ENCODE measurements around the gene TTC9. TPM values are rescaled to one million over a fixed set of nuclear protein-coding genes. Genes with fewer than 3 reads are reported as not detected.

The TTC9 gene
- total and polyA plus RNA-seq, 2 experiments from 2014 or later = 10.3 to 34.2 TPM

- no peaks in the 10 kb centered on the region for H4K20me1 ChIP-seq (replicated peaks; ENCODE audit: insufficient read depth)
- H3F3A ChIP-seq (replicated peaks; ENCODE audit: low read depth) = peaks cover 14% of the 10 kb centered on the region
- peak overlapping the region; percentile 28; the same call in 1 of the 2 replicates for H3K27ac Mint-ChIP-seq
- no peak overlapping the region for H3K4me2 ChIP-seq
- ATAC-seq (no peak), DNase-seq (ENCODE audit: low spot score) (no peak)
- H2AFZ ChIP-seq = no peak overlapping the region
- H3K9me3 Mint-ChIP-seq = no peaks in the 10 kb centered on the region
- peaks cover 8% of the 10 kb centered on the region; the same call in 1 of the 2 replicates for H3K9me2 ChIP-seq (ENCODE audit: insufficient read depth)
- peaks cover 9% of the 10 kb centered on the region for H3K36me3 ChIP-seq (ENCODE audit: insufficient read depth)
- H3K4me1 ChIP-seq (ENCODE audit: insufficient read depth) = peaks cover 70% of the 10 kb centered on the region
- H3K4me1 Mint-ChIP-seq = peaks cover 83% of the 10 kb centered on the region
- H3K4me3 Mint-ChIP-seq = no peak overlapping the region; the same call in 2 of the 3 replicates
- TF ChIP-seq CREB1 (CRISPR knock-in tag; IDR thresholded peaks at IDR 0.05; ENCODE audit: low read depth) = no peak
- no peak for TF ChIP-seq REST (IDR thresholded peaks at IDR 0.05; ENCODE audit: unreplicated experiment)
- TF ChIP-seq NANOG (IDR thresholded peaks at IDR 0.05; ENCODE audit: borderline replicate concordance) = no peak
- no peak for TF ChIP-seq ETS1 (IDR thresholded peaks at IDR 0.05)
- no peak for TF ChIP-seq JUNB (IDR thresholded peaks at IDR 0.05; ENCODE audit: unreplicated experiment)
- no peak for TF ChIP-seq EZH2 (IDR thresholded peaks at IDR 0.05; ENCODE audit: low read depth, unreplicated experiment)
- TF ChIP-seq ZNF114 (CRISPR knock-in tag; IDR thresholded peaks at IDR 0.05) = no peak
- TF ChIP-seq POLR2AphosphoS5 (IDR thresholded peaks at IDR 0.05; ENCODE audit: low read depth) = no peak
- TF ChIP-seq, protein P1, sequence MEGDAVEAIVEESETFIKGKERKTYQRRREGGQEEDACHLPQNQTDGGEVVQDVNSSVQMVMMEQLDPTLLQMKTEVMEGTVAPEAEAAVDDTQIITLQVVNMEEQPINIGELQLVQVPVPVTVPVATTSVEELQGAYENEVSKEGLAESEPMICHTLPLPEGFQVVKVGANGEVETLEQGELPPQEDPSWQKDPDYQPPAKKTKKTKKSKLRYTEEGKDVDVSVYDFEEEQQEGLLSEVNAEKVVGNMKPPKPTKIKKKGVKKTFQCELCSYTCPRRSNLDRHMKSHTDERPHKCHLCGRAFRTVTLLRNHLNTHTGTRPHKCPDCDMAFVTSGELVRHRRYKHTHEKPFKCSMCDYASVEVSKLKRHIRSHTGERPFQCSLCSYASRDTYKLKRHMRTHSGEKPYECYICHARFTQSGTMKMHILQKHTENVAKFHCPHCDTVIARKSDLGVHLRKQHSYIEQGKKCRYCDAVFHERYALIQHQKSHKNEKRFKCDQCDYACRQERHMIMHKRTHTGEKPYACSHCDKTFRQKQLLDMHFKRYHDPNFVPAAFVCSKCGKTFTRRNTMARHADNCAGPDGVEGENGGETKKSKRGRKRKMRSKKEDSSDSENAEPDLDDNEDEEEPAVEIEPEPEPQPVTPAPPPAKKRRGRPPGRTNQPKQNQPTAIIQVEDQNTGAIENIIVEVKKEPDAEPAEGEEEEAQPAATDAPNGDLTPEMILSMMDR (conservative IDR thresholded peaks at IDR 0.05; ENCODE audit: low read depth in 2 of 2) = no peak
- no peaks in the 10 kb centered on the region for H3K27me3 ChIP-seq (ENCODE audit: insufficient read depth)
- H3K36me3 Mint-ChIP-seq (ENCODE audit: low read depth) = peaks cover 78% of the 10 kb centered on the region
- H3K27me3 Mint-ChIP-seq (ENCODE audit: insufficient read depth, low read depth, poor library complexity) = peaks cover 13% of the 10 kb centered on the region
- H3K27ac ChIP-seq (ENCODE audit: low read depth) = peak overlapping the region; percentile 93; the same call in 1 of the 2 replicates
- H3K79me2 ChIP-seq (replicated peaks; ENCODE audit: insufficient read depth) = peaks cover 81% of the 10 kb centered on the region
- H3K4me3 ChIP-seq = no peak overlapping the region
Observed at GRCh38 chr14:70651522-70651921, 9.8 kb downstream of the TTC9 start.

- Mint-ChIP-seq H3K4me3 (no peak overlapping the region; the same call in 2 of the 3 replicates), H3K4me1 (peaks cover 84% of the 10 kb centered on the region), H3K36me3 (ENCODE audit: low read depth) (peaks cover 82% of the 10 kb centered on the region), H3K9me3 (no peaks in the 10 kb centered on the region), H3K27ac (peak overlapping the region; percentile 45), H3K27me3 (ENCODE audit: insufficient read depth, low read depth, poor library complexity) (peaks cover 11% of the 10 kb centered on the region)
- Histone ChIP-seq H3K4me3 (no peak overlapping the region), H3K9me2 (ENCODE audit: insufficient read depth) (peaks cover 5% of the 10 kb centered on the region; the same call in 1 of the 2 replicates), H3K27ac (ENCODE audit: low read depth) (peak overlapping the region; percentile 93), H3K4me2 (no peak overlapping the region; the same call in 1 of the 2 replicates), H3K27me3 (ENCODE audit: insufficient read depth) (no peaks in the 10 kb centered on the region), H3K79me2 (replicated peaks; ENCODE audit: insufficient read depth) (peaks cover 81% of the 10 kb centered on the region), H3F3A (replicated peaks; ENCODE audit: low read depth) (peaks cover 13% of the 10 kb centered on the region), H3K4me1 (ENCODE audit: insufficient read depth) (peaks cover 70% of the 10 kb centered on the region), H2AFZ (no peak overlapping the region), H3K36me3 (ENCODE audit: insufficient read depth) (peaks cover 9% of the 10 kb centered on the region), H4K20me1 (replicated peaks; ENCODE audit: insufficient read depth) (no peaks in the 10 kb centered on the region)
- DNase-seq (ENCODE audit: low spot score) (no peak), ATAC-seq (no peak)
- TF ChIP-seq POLR2AphosphoS5 (IDR thresholded peaks at IDR 0.05; ENCODE audit: low read depth) = no peak
- TF ChIP-seq, protein P1 (conservative IDR thresholded peaks at IDR 0.05; ENCODE audit: low read depth in 2 of 2) = no peak
Observed at GRCh38 chr14:70652871-70653270, 11.2 kb downstream of the TTC9 start.
